Natural killer cell (primary cell): ENCODE data around the gene THRB. TPM values are rescaled to one million over a fixed set of nuclear protein-coding genes. Genes with fewer than 3 reads are reported as not detected.

Experiments
- ATAC-seq, 3 donors: fragments of 150-1000 bp in 2 of 3; fragments of 200-7000 bp in 1 of 3; cut with Tn5 transposase; 1 replicate in 1 of 3; 2 replicates in 2 of 3; pipeline ENCODE4 v1.10.0; 2021; ENCODE audit warnings: mild to moderate bottlenecking in 2 of 3, moderate library complexity in 2 of 3
- DNase-seq, 2 donors: peaks; one replicate each; pipeline versions ENCODE4 v3.0.0 to v3.0.0-alpha.2; 2013 to 2021; ENCODE audit warnings: mixed read lengths in 1 of 2
- H3K27ac ChIP-seq: one replicate; pipeline ENCODE4 v1.5.1; 2013; ENCODE audit warnings: mild to moderate bottlenecking, low read length
- H3K27me3 ChIP-seq: one replicate; pipeline ENCODE4 v1.6.1; 2013; ENCODE audit warnings: low read length; ENCODE audit not compliant: control insufficient read depth, insufficient read depth
- H3K36me3 ChIP-seq: one replicate; pipeline ENCODE4 v1.6.1; 2013; ENCODE audit warnings: low read length; ENCODE audit not compliant: control insufficient read depth, insufficient read depth
- H3K4me1 ChIP-seq: one replicate; pipeline ENCODE4 v1.6.1; 2013; ENCODE audit warnings: low read length; ENCODE audit not compliant: control insufficient read depth, insufficient read depth
- H3K4me3 ChIP-seq: one replicate; pipeline ENCODE4 v1.5.1; 2013; ENCODE audit warnings: low read length
- H3K9me3 ChIP-seq: one replicate; pipeline ENCODE4 v1.6.1; 2013; ENCODE audit warnings: low read length; ENCODE audit not compliant: control insufficient read depth, insufficient read depth
- H3K27ac Mint-ChIP-seq, 2 donors: one replicate each; pipeline ENCODE4 v1.8.0; 2022; ENCODE audit warnings: mild to moderate bottlenecking in 2 of 2, mixed read lengths in 2 of 2, moderate library complexity in 1 of 2
- H3K27me3 Mint-ChIP-seq, 2 donors: one replicate each; pipeline ENCODE4 v1.8.0; 2022; ENCODE audit warnings: low read depth in 2 of 2, mixed read lengths in 2 of 2
- H3K36me3 Mint-ChIP-seq: one replicate; pipeline ENCODE4 v1.8.0; 2022; ENCODE audit warnings: mixed read lengths
- H3K4me1 Mint-ChIP-seq, 2 donors: one replicate each; pipeline ENCODE4 v1.8.0; 2022; ENCODE audit warnings: mixed read lengths in 2 of 2
- H3K4me3 Mint-ChIP-seq: one replicate; pipeline ENCODE4 v1.8.0; 2022; ENCODE audit warnings: mild to moderate bottlenecking, moderate library complexity, mixed read lengths
- H3K9me3 Mint-ChIP-seq, 2 donors: one replicate each; pipeline ENCODE4 v1.8.0; 2022; ENCODE audit warnings: mixed read lengths in 2 of 2
- WGBS: methylation state at CpG from one replicate; pipeline ENCODE4 v1.1.7; 2013; ENCODE audit warnings: missing lambda C conversion rate; ENCODE audit not compliant: insufficient coverage; 5-methylcytosine and 5-hydroxymethylcytosine counted together
- intact Hi-C: fragments of 100-400 bp; cut with micrococcal nuclease; formaldehyde crosslinking; loops from one replicate; pipeline ENCODE4 v1.14.2; 2022
- total RNA-seq, 4 donors: library from RNA; stranded (reverse); fragments of 120-200 nt in 1 of 4; gene quantifications; one replicate each; pipeline versions ENCODE4 v1.2.3 to v1.2.4, GENCODE V29; 2013 to 2022
- TF ChIP-seq, protein P1 (sequence below): fragments of 200-600 bp; IDR thresholded peaks from one replicate; pipeline ENCODE4 v1.8.0; 2022; ENCODE audit warnings: antibody characterized with exemption

Gene THRB
- total RNA-seq, 3 donors from 2014 or later (not counting 1 experiment from before 2014, with no cell fraction given), result 0.05 TPM; not detected in 2

DNA sequence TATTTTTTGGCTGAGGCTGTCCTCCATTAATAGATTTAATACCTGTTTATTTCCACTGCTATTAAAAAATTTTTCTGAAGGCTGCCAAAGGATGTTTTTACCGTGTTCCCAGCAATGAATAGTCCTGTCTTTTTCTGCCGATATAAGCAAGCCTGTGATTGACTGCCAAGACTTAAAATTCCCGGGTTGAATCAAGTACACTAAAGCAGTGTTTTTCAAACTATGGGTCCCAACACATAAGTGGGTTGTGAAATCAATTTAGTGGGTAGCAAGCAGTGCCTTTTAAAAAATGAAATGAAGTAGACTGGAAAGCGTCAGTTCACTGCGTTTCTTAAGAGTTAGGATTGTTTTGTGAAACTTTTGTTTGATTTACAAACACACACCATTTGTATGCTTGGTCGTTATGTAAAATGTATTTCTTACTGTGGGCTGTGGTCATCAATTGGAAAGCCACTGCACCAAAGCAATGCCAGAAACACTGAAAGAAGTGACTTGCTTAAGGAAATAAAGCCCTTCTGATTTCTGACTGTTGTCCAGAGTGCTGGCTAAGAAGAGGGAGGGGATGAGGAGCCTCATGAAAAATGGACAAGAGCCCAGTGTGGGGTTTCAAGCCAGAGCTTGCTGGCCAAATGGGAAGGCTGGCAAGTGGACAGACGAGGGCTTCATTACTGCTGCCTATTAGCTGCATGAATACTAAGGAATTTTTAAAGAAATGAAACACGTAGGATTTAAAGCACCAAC, 206.0 kb downstream of the THRB start:
- no peak overlapping the region for H3K4me3 Mint-ChIP-seq
- H3K27me3 Mint-ChIP-seq, result no peaks in the 10 kb centered on the region
- peaks cover 0 to 3% of the 10 kb centered on the region in 2 donors for H3K9me3 Mint-ChIP-seq
- Histone ChIP-seq H3K4me1 (no peaks in the 10 kb centered on the region), H3K36me3 (no peaks in the 10 kb centered on the region), H3K27me3 (no peaks in the 10 kb centered on the region), H3K27ac (no peak overlapping the region), H3K9me3 (no peaks in the 10 kb centered on the region), H3K4me3 (no peak overlapping the region)
- H3K27ac Mint-ChIP-seq, result no peak overlapping the region
- H3K36me3 Mint-ChIP-seq, result no peaks in the 10 kb centered on the region
- TF ChIP-seq, protein P1, sequence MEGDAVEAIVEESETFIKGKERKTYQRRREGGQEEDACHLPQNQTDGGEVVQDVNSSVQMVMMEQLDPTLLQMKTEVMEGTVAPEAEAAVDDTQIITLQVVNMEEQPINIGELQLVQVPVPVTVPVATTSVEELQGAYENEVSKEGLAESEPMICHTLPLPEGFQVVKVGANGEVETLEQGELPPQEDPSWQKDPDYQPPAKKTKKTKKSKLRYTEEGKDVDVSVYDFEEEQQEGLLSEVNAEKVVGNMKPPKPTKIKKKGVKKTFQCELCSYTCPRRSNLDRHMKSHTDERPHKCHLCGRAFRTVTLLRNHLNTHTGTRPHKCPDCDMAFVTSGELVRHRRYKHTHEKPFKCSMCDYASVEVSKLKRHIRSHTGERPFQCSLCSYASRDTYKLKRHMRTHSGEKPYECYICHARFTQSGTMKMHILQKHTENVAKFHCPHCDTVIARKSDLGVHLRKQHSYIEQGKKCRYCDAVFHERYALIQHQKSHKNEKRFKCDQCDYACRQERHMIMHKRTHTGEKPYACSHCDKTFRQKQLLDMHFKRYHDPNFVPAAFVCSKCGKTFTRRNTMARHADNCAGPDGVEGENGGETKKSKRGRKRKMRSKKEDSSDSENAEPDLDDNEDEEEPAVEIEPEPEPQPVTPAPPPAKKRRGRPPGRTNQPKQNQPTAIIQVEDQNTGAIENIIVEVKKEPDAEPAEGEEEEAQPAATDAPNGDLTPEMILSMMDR, result no peak
- intact Hi-C loops, result no loop called here
- DNase-seq (no peak), ATAC-seq (no peak)
- H3K4me1 Mint-ChIP-seq, result no peaks in the 10 kb centered on the region
- WGBS, result 86% methylated on average over 6 of the region's 8 CpGs

DNA sequence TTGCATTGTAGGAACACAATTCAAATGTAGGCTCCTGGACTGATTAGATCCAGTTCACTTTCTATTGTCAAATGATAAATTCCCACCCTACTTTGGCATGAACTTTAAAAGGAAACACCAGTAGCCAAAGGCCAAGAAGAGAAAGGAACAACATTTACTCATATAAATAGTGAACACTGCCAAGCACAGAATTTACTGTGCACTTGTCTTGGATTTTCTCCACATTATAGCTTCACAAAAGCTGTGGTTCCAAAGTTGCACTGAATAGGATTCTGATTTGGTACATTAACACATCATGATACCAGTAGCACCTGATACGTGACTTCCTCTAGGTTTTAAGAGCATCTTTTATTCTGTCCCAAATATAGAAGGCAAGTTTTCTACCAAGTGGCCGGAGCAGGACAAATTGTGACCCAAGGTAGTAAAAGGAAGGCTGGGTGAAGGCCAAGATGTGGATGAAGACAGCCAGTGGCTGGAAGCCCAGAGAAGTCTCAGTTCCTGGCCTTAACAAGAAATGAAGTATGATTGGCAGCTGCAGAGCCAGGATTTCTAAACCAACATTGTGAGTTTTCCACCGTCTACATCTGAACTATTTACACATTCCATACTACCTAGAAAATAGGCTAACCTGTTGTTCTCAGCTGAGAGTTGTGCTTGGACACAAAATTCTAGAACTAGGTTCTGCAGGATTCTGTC, 206.7 kb downstream of the THRB start:
- H3K27ac ChIP-seq, result no peak overlapping the region
- WGBS, result 93% methylated on average over 3 of the region's 3 CpGs
- H3K4me1 ChIP-seq, result no peaks in the 10 kb centered on the region
- no peaks in the 10 kb centered on the region for H3K36me3 Mint-ChIP-seq
- no peaks in the 10 kb centered on the region for H3K27me3 Mint-ChIP-seq
- no peak overlapping the region for H3K4me3 ChIP-seq
- H3K9me3 Mint-ChIP-seq, result peaks cover 0 to 3% of the 10 kb centered on the region in 2 donors
- no peak for ATAC-seq
- no peaks in the 10 kb centered on the region for H3K27me3 ChIP-seq
- TF ChIP-seq, protein P1, result no peak
- DNase-seq, result no peak
- intact Hi-C loops, result no loop called here
- no peaks in the 10 kb centered on the region for H3K4me1 Mint-ChIP-seq
- H3K36me3 ChIP-seq, result no peaks in the 10 kb centered on the region
- H3K9me3 ChIP-seq, result no peaks in the 10 kb centered on the region
- no peak overlapping the region for H3K27ac Mint-ChIP-seq
- H3K4me3 Mint-ChIP-seq, result no peak overlapping the region

- Mint-ChIP-seq H3K27me3 (no peaks in the 10 kb centered on the region), H3K4me1 (no peaks in the 10 kb centered on the region), H3K36me3 (no peaks in the 10 kb centered on the region), H3K27ac (no peak overlapping the region), H3K9me3 (peaks cover 0 to 3% of the 10 kb centered on the region in 2 donors), H3K4me3 (no peak overlapping the region)
- no peak overlapping the region for H3K4me3 ChIP-seq
- intact Hi-C loops, result no loop called here
- no peaks in the 10 kb centered on the region for H3K36me3 ChIP-seq
- 100% methylated on average over 2 of the region's 3 CpGs for WGBS
- H3K27ac ChIP-seq, result no peak overlapping the region
- H3K27me3 ChIP-seq, result no peaks in the 10 kb centered on the region
- no peaks in the 10 kb centered on the region for H3K9me3 ChIP-seq
- no peaks in the 10 kb centered on the region for H3K4me1 ChIP-seq
- TF ChIP-seq, protein P1, result no peak
- ATAC-seq (no peak), DNase-seq (no peak)
These were observed 208.2 kb downstream of the THRB start for GRCh38 chr3:24286405-24286804.
